Right renal pelvis (tissue), 4 donors: ENCODE data around the gene NEDD8. TPM values are rescaled to one million over a fixed set of nuclear protein-coding genes. Genes with fewer than 3 reads are reported as not detected.
"Not testable (repeated sequence)": the region's sequence is repeated elsewhere in the genome, so short reads cannot be mapped to it uniquely, and the experiment has no call there.

ENCODE experiments used
- DNase-seq, 4 donors: peaks; one replicate each; pipeline ENCODE4 v3.0.0-alpha.2; 2013; ENCODE audit warnings: low read depth in 4 of 4, low spot score in 3 of 4, missing footprints in 1 of 4
- polyA plus RNA-seq, 4 donors: library from polyadenylated mRNA; unstranded; fragments of 120-200 nt; gene quantifications; one replicate each; pipeline ENCODE4 v1.2.1, GENCODE V29; 2013; ENCODE audit not compliant: insufficient read length in 4 of 4

NEDD8 gene
- polyA plus RNA-seq, 4 donors, result 222 to 245 (median 238) TPM

DNA sequence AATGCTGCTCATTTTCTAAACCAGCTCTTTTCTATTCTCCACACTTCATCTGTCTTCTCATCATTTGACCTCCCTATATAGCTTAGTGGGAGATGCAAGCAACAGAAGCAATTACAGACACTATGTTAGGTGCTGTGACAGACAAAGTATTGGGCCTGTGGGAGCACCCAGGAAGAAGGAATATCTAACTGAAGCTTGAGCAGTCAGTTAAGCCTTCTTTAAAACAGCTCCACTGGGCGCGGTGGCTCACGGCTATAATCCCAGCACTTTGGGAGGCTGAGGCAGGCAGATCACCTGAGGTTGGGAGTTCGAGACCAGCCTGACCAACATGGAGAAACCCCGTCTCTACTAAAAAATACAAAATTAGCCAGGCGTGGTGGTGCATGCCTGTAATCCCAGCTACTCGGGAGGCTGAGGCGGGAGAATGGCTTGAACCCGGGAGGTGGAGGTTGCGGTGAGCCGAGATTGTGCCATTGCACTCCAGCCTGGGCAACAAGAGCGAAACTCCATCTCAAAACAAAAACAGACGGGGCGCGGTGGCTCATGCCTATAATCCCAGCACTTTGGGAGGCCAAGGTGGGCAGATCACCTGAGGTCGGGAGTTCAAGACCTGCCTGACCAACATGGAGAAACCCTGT is 28.8 kb downstream of the NEDD8 start:
- not testable (repeated sequence) for DNase-seq

DNA sequence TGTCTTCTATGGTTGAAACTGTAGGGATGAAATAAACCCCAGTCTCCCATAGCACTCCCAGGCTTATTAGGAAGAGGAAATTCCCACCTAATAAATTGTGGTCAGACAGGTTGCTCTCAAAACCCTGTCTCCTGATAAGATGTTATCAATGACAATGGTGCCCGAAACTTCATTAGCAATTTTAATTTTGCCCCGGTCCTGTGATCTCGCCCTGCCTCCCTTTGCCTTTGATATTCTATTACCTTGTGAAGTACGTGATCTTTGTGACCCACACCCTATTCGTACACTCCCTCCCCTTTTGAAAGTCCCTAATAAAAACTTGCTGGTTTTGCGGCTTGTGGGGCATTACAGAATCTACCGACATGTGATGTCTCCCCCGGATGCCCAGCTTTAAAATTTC is 29.6 kb downstream of the NEDD8 start:
- DNase-seq, result not testable (repeated sequence)

DNA sequence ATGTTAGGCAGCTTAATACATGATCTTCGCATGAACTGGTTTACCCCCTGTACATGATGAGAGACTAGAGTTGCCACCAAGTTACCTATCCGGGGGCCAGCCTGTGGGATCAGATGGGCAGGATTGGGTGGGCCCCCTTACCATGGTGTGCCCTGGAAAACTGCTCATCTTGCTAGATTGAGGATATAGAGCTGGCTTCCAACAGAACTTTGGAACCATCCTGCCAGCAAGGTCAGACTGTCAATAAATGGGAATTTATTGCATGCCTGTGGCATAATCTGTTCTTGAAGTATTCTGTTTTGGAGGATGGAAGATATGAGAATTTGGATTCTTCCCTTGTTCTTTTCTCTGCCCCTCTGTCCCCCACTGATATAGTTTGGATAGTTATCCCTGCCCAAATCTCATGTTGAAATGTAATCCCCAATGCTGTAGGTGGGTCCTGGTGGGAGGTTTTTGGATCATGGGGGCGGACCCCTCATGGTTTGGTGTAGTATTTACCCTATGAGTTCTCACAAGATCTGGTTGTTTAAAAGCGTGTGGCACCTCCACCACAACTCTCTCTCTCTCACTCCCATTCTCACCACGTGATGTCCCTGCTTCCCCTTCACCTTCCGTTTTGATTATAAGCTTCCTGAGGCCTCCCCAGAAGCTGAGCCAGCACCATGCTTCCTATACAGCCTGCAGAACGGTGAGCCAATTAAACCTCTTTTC is 33.2 kb downstream of the NEDD8 start:
- no peak for DNase-seq

DNA sequence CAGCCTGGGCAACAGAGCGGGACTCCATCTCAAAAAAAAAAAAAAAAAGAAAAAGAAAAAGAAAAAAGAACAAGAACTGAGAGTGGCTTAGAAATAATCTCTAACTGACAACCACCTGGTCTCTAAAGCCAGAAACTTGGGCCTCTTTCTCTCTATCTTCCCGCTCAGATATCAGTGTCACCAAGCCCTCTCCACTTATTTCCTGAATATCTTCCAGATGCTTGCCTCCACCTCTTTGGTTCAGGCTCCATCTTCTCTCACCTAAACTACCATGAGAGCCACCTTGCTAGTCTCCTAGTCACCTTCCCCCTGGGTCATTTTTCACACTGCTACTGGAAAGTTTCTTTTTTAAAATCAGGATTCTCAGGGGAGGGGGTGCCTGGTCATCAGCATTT is 35.1 kb downstream of the NEDD8 start:
- no peak for DNase-seq

DNA sequence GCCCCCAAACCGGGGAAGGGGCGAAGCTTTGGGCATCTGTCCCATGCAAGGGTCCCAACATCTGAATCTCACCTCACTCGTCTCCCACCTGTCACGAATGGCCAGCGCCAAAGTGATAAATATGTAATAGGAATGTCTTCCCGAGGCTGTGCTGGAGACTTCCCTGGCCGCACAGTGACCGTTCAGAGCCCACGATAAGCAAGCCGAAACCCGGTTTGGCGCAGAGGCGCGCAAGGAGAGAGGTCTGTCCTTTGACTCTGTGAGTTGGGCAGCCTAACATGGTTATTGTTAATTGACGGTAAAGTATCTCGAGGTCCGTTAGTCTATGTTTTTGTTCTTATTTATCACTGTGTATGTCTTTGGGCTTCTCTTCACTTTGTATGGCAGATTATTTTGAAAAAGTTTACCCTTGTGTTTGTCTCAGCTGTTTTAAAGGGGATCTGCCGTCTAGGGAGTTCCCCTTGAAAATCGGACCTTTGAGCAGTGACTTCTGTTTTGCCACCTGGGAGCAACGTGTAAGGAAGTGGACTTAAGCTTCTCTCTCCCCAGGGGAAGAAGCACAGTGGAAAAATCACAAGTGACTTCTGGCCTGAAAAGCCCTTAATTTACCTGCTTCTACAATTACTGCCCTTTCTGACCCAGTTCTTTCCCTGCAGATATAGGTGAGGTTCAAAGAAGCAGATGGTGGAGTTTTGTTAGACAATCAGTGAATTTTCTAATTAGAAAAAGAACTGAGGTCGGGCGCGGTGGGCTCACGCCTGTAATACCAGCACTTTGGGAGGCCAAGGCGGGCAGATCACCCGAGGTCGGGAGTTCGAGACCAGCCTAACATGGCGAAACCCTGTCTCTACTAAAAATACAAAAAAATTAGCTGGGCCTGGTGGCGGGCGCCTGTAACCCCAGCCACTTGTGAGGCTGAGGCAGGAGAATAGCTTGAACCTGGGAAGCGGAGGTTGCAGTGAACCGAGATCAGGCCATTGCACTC is 35.8 kb downstream of the NEDD8 start:
- DNase-seq, result peak in 1 of 4 donors; percentile 28

DNA sequence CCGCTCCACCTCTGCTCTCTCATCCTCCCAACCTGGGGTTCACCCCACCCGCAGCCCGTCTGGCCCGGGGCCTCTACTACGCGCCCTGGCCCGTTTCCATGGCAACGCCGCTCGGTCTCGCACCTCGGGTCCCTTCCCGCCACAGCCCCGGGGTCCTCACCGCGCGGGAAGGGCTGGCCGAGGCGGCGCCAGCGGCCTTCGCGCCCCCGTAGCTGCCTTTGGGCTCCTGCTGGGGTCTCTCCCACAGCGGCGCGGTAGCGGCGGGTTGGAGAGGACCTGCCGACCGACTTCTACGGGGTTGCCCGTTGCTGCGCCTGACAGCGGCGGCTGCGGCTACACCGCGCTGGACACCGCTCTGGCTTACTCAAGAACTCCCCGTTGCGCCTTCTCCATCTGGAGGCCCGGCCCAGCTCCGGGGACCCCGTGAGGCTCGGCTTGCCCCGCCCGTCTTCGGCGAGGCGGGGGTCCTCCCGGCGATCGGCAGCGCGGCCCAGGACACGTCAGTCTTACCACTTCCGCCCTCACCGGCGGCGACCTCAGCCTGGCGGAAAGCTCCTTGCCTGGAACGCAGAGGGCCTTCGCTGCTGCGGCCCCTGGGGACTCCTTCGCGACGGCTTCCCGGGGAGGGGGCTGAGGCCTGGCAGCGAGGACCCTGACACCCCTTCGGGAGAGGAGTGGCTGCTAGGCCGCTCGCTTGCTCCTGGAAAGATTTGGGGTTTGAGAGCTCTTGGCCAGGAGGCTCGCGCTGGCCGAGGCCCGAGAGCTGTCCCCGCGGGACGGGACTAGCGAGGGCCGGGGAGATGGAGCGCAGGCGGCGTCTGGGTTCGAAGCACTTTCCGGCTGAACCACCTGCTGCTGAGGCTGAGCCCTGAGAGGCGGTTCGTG is 36.7 kb downstream of the NEDD8 start, which contains the start of gene TM9SF1:
TSS of gene TM9SF1 (minus strand) at position 256 of the 885 bp plus-strand sequence. CDS start 422 bp downstream, outside the sequence.
- peak in 3 of 4 donors; percentile 77 to 87 (median 77) for DNase-seq

DNA sequence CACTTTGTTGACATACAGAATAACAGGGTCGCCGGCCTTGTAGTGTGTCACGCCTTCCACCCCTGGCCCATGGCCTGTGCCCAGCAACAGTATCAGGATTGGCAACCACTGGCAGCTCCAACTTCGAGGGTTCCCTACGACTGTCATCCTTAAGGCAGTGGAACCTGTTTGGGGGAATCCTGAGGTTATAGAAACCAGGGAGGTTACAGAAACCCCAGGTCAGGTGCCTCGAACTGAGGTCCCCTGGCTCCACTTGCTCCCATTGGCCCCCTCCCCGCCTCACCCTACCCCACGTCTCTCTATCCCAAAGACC is 37.3 kb downstream of the NEDD8 start:
- DNase-seq, result no peak

DNA sequence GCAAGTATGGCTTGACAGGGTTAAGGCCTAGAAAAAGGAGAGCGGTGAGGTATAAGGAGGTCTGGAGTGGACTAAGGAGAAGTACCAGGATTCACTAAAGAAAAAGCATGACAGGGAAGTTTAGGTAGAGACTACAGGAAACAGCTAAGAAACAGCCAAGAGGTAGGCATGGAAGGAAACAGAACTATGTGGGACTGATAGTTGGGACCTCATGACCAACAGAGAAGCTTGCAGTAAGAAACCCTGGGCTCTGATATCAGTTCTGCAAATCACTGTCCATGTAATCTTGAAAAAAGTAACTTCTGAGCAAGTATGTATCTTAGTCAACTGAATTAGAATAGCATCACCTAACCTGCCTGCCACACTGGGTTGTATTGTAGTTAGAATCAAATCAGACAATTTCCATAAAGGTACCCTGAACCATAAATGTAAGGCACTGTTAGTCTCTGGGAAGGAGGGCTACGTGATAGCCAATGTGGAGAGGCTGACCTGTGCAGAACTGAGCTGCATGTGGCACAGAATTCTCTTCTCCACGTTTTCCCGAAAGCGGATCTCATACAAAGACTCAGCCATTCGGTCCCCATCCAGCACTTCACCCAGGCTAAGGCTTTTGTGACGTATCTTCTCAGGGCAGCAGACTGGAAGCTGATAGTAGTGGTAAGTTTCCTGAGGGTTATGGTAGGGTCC is 37.8 kb downstream of the NEDD8 start:
- no peak for DNase-seq

DNA sequence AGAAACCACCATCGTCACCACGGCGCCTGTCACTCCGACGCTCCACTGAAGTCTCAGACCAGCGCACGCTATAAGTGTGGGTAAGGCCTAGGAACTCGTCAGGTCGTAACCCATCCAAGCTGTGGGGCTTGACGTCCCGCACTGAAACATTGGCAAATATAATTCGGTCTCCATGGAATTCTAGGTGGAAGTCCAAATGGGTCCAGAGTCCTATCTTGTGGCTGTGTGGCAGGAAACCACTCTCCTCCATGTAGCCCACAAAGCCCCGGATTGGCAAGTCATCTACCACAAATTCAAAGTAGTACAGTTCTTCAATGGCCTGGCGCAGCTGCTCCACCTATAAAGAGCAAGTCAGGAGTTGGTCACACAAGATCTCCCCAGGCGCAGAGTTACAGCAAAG is 39.2 kb downstream of the NEDD8 start:
- no peak for DNase-seq

DNA sequence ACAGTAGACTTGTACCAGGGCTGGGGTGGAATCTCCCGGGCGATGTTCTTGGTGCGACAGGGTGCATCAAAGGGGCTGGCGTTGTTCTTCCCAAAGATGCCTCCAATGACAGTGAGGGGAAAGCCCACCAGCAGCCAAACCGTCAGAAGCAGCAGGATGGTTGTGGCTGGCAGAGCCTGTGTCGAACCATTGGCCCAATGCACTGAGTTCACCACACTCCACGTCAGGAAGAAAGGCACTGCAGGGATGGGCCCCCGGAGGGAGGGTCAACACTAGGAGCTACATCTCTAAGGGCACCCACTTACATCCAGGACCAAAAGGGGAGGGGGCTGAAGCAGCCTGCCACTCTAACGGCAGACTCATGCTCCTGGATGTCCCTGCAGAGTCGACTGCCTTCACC is 41.8 kb downstream of the NEDD8 start:
- no peak for DNase-seq

DNA sequence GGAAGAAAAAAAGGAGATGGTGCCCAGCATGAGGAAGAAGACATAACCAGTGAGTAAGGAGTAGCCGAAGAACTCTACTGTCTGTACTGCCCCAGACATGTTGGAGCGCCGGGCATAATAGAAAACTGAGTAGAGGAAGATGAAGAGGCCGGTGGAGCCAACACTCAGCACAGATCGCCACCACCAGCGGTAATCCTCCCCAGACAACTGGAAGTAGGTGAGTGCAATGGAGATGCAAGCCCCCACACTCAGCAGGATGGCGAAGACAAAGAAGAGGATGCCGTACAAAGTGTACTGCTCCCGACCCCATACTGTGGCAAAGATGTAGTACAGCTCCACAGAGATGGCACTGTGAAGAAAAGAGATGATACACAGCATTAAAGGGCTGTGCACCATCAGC is 42.7 kb downstream of the NEDD8 start:
- no peak for DNase-seq

DNA sequence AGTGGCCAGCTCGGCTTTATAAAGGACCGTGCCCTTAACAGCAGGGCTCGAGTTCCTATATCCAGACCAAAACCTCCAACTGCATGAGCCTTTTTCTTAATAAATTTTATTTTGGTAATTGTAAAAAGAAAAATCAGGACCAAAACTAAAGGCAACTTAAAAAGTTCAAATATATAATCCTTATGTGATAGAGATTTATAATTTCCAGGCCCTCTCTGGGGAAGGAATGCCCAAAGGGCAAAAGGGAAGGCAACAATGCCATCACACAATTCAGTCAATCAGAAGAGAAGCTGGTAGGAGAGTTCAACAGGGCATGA is 43.1 kb downstream of the NEDD8 start:
- DNase-seq, result no peak

DNA sequence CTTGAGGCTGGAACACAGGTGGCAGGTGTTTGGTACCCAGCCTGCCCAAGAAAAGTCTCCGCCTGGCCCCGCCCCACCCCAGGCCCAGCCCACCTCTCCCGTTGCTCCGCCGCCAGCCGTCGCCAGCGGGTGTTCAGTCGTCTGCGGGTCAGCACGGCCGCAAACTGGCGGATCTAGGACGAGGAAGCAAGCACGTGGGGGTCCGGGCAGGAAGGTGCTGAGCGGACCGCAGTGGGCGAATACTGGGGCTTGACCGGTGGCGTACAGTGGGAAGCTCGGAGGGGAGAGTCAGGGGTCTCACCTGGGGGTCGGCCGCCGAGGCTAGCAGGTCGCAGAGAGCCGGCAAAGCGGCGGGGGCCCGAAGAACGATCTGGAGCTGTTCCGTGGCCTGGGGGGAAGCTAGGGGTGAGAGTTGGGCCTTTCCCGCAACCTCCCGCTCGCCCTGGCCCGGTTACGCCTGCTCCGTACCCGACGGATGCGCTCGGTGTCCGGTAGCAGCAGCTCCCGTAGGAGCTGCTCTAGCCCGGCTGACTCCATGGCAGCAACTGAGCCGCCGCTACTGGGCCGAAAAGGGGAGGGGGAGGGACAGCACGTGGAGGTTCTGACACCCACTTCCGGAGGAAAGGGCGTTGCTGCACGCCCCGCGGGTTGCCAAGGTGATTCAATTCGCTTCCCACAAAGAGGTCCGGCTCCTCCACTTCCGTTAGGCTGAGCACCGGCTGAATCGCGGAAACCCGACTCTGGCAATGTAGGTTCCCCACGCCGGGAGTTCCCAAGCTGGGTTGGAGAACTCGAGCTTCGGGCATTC is 43.7 kb downstream of the NEDD8 start, which contains the start of gene IPO4:
TSS of gene IPO4 (minus strand) at position 566 of the 808 bp plus-strand sequence. CDS start at position 537, 29 bp downstream.
- DNase-seq, result peak; percentile 89 to 93 (median 93)

DNA sequence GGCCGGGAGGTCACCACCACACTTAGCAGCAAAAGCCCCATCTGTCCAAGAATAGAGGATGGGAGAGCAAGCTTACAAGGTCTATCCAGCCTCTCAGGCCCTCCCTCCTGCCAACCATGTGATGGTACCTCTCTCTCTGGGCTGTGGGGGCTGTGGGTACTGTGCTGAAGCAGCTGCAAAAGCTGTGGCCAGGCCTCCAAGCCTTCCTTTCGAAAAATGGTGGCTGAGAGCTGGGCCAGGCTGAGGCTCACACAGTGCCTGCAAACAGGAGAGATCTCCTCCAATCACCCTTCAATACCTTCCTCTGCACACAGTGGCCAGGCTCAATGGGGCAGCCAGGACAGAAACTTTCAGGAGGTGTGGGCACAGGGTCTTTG is 44.6 kb downstream of the NEDD8 start:
- DNase-seq, result no peak

DNA sequence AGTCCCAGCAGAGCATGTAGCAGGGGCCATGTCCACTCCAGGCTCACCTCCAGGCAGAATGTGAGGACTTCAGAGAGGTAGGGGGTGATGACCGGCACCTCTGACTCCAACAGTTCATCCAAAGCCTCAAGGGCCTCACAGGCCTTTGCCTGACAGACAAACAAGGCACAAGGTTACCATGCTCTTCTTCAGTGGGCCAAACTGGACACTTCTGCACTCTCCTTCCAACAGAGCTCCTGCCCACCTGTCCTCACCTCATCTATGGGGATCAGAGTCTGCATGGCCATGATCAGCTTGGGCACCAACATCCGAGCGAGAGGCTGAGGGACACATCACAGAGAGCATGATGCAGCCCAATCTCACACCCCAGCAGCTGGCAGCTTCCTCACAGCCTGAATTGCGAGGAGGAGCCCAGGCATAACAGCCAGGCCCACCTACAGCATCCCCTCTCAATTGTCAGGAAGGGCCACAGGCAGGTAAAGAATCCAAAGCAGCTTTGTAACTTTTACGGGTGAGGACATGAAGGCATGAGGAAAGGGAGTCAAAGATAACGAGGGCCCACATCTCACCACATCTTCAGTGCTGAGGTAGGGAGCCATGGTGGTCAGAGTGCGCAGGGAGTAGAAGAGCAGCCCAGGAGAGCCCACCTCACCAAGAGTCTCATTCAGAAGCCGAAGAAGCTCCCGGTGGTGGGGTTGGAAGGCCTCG is 45.2 kb downstream of the NEDD8 start:
- DNase-seq, result no peak

DNA sequence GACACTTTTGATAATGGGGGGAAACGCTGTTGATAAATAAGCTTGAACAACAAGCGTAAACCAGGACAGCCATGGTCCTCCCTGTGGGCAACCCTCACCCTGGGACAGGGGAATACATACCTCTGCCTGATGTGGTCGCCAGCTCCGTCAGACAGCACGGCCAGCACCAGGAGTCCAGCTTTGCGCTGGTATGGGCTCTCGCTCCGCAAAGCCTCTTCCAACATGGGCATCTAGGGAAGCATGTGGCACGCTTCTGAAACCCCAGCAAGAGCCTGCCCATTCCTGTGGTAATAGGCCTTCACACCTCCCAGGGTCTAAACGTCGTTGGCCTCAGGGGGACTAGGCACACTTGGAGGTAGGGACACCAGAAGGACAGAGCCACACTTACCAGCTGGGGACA is 46.4 kb downstream of the NEDD8 start:
- no peak for DNase-seq

DNA sequence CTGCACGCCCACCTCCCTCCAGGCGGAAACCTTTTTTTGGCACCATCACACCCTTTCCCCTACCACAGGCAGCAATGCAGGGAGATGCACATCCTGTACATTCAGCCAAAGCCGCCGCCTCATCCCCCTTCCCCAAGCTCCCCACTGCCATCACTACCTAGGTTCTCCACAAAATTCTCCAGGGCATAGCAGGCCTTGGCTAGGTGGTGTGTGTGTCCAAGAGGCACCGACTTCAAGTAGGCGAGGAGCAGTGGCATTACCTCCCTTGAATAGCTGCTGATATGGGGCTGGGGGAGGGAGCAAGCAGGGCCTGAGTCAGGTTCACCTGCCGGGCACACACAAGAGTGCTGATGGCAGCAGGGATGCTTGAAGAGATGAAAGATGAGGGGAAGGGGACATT is 47.1 kb downstream of the NEDD8 start:
- DNase-seq, result no peak
